Measurements from ENCODE around the gene IRAK2.

IRAK2 gene

DNA sequence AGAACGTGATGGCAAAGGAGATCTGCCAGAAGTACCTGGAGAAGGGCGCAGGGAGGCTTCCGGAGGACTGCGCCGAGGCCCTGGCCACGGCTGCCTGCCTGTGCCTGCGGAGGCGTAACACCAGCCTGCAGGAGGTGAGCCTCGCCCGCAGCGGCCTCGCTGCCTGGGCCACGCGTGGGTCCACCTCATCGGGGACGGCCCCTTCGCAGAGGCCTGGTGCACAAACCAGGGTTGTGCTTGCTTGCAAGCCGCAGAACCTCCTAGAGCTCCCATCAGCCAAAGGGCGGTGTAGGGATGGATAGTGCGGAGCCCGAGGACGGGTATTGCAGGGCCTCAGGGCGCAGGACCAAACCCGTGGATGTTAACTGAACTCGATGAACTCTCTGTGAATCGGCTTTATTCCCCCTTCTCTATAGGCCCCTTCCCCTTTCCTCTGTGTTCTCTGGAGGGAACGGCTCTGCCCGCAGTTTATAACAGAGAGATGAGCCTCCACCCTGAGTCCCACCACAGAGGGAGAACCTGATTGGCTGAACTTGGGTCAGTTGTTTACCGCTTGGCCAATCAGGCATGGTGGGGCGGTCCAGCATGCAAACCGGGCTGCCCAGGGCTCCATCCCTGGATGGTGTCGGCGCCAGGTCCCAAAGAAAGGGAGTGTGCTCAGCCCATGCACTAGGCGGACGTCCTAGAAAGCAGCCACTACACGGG, 70.0 kb downstream of the IRAK2 start:
- no peaks in the 10 kb centered on the region for H4K20me1 ChIP-seq (ENCODE audit: insufficient read depth)
- no peaks in the 10 kb centered on the region for H3K79me2 ChIP-seq (ENCODE audit: insufficient read depth, low read depth)
- H3K27ac ChIP-seq, result no peak overlapping the region
- no peaks in the 10 kb centered on the region for H3K27me3 ChIP-seq (ENCODE audit: insufficient read depth, low read depth)
- TF ChIP-seq, protein P1, sequence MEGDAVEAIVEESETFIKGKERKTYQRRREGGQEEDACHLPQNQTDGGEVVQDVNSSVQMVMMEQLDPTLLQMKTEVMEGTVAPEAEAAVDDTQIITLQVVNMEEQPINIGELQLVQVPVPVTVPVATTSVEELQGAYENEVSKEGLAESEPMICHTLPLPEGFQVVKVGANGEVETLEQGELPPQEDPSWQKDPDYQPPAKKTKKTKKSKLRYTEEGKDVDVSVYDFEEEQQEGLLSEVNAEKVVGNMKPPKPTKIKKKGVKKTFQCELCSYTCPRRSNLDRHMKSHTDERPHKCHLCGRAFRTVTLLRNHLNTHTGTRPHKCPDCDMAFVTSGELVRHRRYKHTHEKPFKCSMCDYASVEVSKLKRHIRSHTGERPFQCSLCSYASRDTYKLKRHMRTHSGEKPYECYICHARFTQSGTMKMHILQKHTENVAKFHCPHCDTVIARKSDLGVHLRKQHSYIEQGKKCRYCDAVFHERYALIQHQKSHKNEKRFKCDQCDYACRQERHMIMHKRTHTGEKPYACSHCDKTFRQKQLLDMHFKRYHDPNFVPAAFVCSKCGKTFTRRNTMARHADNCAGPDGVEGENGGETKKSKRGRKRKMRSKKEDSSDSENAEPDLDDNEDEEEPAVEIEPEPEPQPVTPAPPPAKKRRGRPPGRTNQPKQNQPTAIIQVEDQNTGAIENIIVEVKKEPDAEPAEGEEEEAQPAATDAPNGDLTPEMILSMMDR (conservative IDR thresholded peaks at IDR 0.05; ENCODE audit: low read depth, low read length), result no peak
- H3K36me3 ChIP-seq (ENCODE audit: insufficient read depth), result no peaks in the 10 kb centered on the region
- no peak overlapping the region for H3K4me2 ChIP-seq
- H3K4me3 ChIP-seq (IDR thresholded peaks at IDR 0.05; ENCODE audit: insufficient read depth, low read depth, low read length), result no peak overlapping the region
- no peak overlapping the region for H3K9ac ChIP-seq
- H2AFZ ChIP-seq (ENCODE audit: low read depth), result no peak overlapping the region
- H3K4me1 ChIP-seq (ENCODE audit: low read depth, poor library complexity, severe bottlenecking), result no peaks in the 10 kb centered on the region

DNA sequence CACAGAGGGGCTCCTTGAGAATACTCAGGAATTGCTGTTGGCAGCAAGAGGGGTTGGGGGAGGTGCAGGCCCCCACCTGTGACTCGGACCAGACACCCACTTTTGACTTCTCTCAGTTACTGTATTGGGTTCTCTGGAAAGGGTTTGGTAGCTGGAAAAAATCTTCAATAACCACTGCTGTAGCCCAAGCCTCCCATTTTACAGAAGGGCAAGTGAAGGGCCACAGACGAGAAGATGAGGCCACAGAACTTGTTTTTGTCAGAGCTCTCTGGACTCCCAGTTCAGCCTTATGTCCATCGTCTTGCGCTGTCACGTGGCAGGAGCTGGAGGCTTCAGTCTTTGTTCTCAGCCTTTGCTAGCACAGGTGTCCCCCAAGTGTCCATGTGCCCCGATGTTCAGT, 70.8 kb downstream of the IRAK2 start:
- no peak overlapping the region for H3K9ac ChIP-seq
- no peak overlapping the region for H3K4me2 ChIP-seq
- H3K79me2 ChIP-seq (ENCODE audit: insufficient read depth, low read depth), result no peaks in the 10 kb centered on the region
- H2AFZ ChIP-seq (ENCODE audit: low read depth), result no peak overlapping the region
- H4K20me1 ChIP-seq (ENCODE audit: insufficient read depth), result no peaks in the 10 kb centered on the region
- no peaks in the 10 kb centered on the region for H3K4me1 ChIP-seq (ENCODE audit: low read depth, poor library complexity, severe bottlenecking)
- TF ChIP-seq, protein P1 (conservative IDR thresholded peaks at IDR 0.05; ENCODE audit: low read depth, low read length), result no peak
- no peak overlapping the region for H3K27ac ChIP-seq
- H3K36me3 ChIP-seq (ENCODE audit: insufficient read depth), result no peaks in the 10 kb centered on the region
- no peak overlapping the region for H3K4me3 ChIP-seq (IDR thresholded peaks at IDR 0.05; ENCODE audit: insufficient read depth, low read depth, low read length)
- H3K27me3 ChIP-seq (ENCODE audit: insufficient read depth, low read depth), result no peaks in the 10 kb centered on the region

DNA sequence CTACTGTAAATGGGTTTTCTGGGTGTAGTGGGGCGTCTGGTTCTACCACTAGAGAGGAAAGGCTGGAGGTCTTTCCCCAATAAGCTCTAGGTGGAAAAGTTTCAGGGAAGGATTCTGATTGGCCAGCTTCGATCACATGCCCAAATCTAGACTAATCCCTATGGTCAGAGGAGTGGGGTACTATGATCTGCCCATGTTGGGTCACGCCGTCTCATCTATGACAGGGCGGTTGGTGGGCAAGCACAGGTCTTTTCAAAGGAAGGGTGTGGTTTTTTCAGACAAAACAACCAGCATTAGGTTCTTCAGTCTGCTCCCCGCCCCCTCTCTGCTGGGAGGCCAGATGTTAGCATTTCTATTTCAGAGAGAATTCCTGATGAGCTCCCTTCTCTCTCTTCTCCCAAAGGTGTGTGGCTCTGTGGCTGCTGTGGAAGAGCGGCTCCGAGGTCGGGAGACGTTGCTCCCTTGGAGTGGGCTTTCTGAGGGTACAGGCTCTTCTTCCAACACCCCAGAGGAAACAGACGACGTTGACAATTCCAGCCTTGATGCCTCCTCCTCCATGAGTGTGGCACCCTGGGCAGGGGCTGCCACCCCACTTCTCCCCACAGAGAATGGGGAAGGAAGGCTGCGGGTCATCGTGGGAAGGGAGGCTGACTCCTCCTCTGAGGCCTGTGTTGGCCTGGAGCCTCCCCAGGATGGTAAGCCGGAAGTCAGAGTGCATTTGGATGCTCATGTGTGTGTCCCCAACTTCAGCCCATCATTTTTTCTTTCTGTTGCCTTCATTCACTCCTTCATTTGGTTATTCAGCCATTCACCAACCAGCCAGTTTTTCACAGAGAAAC, 73.8 kb downstream of the IRAK2 start:
- H3K79me2 ChIP-seq (ENCODE audit: insufficient read depth, low read depth), result no peaks in the 10 kb centered on the region
- H2AFZ ChIP-seq (ENCODE audit: low read depth), result no peak overlapping the region
- H3K27ac ChIP-seq, result no peak overlapping the region
- TF ChIP-seq, protein P1 (conservative IDR thresholded peaks at IDR 0.05; ENCODE audit: low read depth, low read length), result no peak
- no peak overlapping the region for H3K4me3 ChIP-seq (IDR thresholded peaks at IDR 0.05; ENCODE audit: insufficient read depth, low read depth, low read length)
- H3K4me2 ChIP-seq, result no peak overlapping the region
- peaks cover 20% of the 10 kb centered on the region for H3K4me1 ChIP-seq (ENCODE audit: low read depth, poor library complexity, severe bottlenecking)
- H3K9ac ChIP-seq, result no peak overlapping the region
- no peaks in the 10 kb centered on the region for H4K20me1 ChIP-seq (ENCODE audit: insufficient read depth)
- no peaks in the 10 kb centered on the region for H3K27me3 ChIP-seq (ENCODE audit: insufficient read depth, low read depth)
- H3K36me3 ChIP-seq (ENCODE audit: insufficient read depth), result no peaks in the 10 kb centered on the region

DNA sequence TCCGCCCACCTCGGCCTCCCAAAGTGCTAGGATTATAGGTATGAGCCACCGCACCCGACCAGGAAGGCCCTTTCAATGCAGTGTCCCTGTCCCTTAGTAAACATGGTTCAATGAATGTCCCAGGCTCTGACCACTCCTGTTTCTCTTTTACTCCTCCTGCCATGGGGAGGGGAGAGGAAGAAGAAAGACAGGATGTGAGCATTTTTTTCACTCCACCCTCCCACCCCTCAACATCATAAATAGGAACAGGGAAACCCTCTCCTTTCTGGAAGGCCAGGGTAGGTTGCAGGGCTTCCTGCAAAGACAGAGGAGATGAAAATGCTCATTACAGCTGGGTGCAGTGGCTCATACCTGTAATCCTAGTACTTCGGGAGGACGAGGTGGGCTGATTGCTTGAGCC, 76.1 kb downstream of the IRAK2 start:
- Histone ChIP-seq H3K27me3 (ENCODE audit: insufficient read depth, low read depth) (no peaks in the 10 kb centered on the region), H3K9ac (no peak overlapping the region), H3K27ac (no peak overlapping the region), H3K4me3 (IDR thresholded peaks at IDR 0.05; ENCODE audit: insufficient read depth, low read depth, low read length) (no peak overlapping the region), H3K36me3 (ENCODE audit: insufficient read depth) (no peaks in the 10 kb centered on the region), H3K79me2 (ENCODE audit: insufficient read depth, low read depth) (no peaks in the 10 kb centered on the region), H4K20me1 (ENCODE audit: insufficient read depth) (no peaks in the 10 kb centered on the region), H3K4me1 (ENCODE audit: low read depth, poor library complexity, severe bottlenecking) (peaks cover 20% of the 10 kb centered on the region), H3K4me2 (no peak overlapping the region), H2AFZ (ENCODE audit: low read depth) (no peak overlapping the region)
- TF ChIP-seq, protein P1 (conservative IDR thresholded peaks at IDR 0.05; ENCODE audit: low read depth, low read length), result no peak

Data from KMS-11 (cell line).